Adrenal gland (tissue), 12 donors: ENCODE results near the gene OPN4. TPM values are rescaled to one million over a fixed set of nuclear protein-coding genes. Genes with fewer than 3 reads are reported as not detected.

Source experiments
- DNase-seq, 7 donors: peaks; one replicate each; pipeline ENCODE4 v3.0.0-alpha.2; 2019 to 2020
- H3K27ac ChIP-seq, 5 donors: fragments of 200-600 bp; sonication (generic) in 4 of 5; 1 replicate in 3 of 5; 2 replicates in 2 of 5; pipeline versions ENCODE4 v1.5.1 to v1.8.0; 2016 to 2020; ENCODE audit warnings: mild to moderate bottlenecking in 1 of 5
- H3K27me3 ChIP-seq: fragments of 200-600 bp; 2 replicates; pipeline ENCODE4 v1.8.0; 2021
- H3K36me3 ChIP-seq, 2 donors: fragments of 200-600 bp; replicated peaks in 1 of 2; 1 replicate in 1 of 2; 2 replicates in 1 of 2; pipeline versions ENCODE4 v1.5.1 to v1.8.0; 2018 to 2022
- H3K4me1 ChIP-seq, 2 donors: fragments of 200-600 bp; replicated peaks in 1 of 2; 1 replicate in 1 of 2; 2 replicates in 1 of 2; pipeline versions ENCODE4 v1.5.1 to v1.8.0; 2018 to 2021
- H3K4me3 ChIP-seq, 4 donors: fragments of 200-600 bp; sonication (generic) in 3 of 4; one replicate each; pipeline ENCODE4 v1.5.1; 2016 to 2018
- H3K9me3 ChIP-seq, 3 donors: fragments of 200-600 bp; sonication (generic) in 1 of 3; replicated peaks in 1 of 3; 1 replicate in 2 of 3; 2 replicates in 1 of 3; pipeline versions ENCODE4 v1.5.1 to v1.8.0; 2016 to 2021
- POLR2A ChIP-seq, 2 donors: fragments of 450-650 bp; IDR thresholded peaks; one replicate each; pipeline ENCODE4 v1.6.1; 2017; ENCODE audit warnings: antibody characterized with exemption in 2 of 2, mild to moderate bottlenecking in 2 of 2, moderate library complexity in 1 of 2
- WGBS, 4 donors: extraction: QIAGEN DNeasy Blood & Tissue Kit in 2 of 4; methylation state at CpG; one replicate each; pipeline versions ENCODE4 v1.1.5 to v1.1.7; 2013 to 2017; 5-methylcytosine and 5-hydroxymethylcytosine counted together
- intact Hi-C, 2 donors: fragments of 100-400 bp; cut with DNase I; formaldehyde crosslinking; loops; one replicate each; pipeline versions ENCODE4 v1.14.1 to v1.15.0; 2022 to 2023
- polyA plus RNA-seq, 3 donors: library from polyadenylated mRNA; stranded (reverse); fragments of 200-250 nt in 2 of 3; fragments of 350-450 nt in 1 of 3; fragmentation: Illumina TruSeq in 1 of 3; extraction: RNeasy Lipid Tissue Mini Kit (QIAGEN cat#74804) in 1 of 3; gene quantifications; one replicate each; pipeline ENCODE4 v1.2.3, GENCODE V29; 2013 to 2014
- total RNA-seq, 9 donors: library from RNA; depleted of rRNA in 4 of 9; stranded (reverse); fragments of >200 nt in 4 of 9; fragments of 120-200 nt in 1 of 9; fragmentation: NEBNext Ultra II Directional in 1 of 9; extraction: Animal tissue kit (Norgen Biotek cat#: 25700) in 1 of 9; gene quantifications; one replicate each; pipeline versions ENCODE4 v1.1.0 to v1.2.4, GENCODE V29; 2013 to 2023
- TF ChIP-seq, protein P1 (sequence below), 6 experiments: fragments of 450-650 bp in 4 of 6; fragments of 200-600 bp in 2 of 6; sonication (generic) in 1 of 6; IDR thresholded peaks; 1 replicate in 5 of 6; 2 replicates in 1 of 6; pipeline versions ENCODE4 v1.5.1 to v1.8.0; 2016 to 2021; ENCODE audit warnings: antibody characterized with exemption in 6 of 6, mild to moderate bottlenecking in 2 of 6, moderate library complexity in 1 of 6
- donor health status: healthy with polysubstance abuse.
- donor health status: Bipolar disorder and iron deficiency.
- donor health status: DM: yes; HTN: yes; CAD: no.
- donor health status: DM: no; HTN: no; CAD: no.
- donor health status: DM: no; HTN: no; CAD: no.
- donor health status: DM: yes; HTN: yes; CAD: no.

Gene OPN4
- total and polyA plus RNA-seq, 12 donors = 0.28 to 1.2 (median 0.30) TPM; not detected in 7

DNA sequence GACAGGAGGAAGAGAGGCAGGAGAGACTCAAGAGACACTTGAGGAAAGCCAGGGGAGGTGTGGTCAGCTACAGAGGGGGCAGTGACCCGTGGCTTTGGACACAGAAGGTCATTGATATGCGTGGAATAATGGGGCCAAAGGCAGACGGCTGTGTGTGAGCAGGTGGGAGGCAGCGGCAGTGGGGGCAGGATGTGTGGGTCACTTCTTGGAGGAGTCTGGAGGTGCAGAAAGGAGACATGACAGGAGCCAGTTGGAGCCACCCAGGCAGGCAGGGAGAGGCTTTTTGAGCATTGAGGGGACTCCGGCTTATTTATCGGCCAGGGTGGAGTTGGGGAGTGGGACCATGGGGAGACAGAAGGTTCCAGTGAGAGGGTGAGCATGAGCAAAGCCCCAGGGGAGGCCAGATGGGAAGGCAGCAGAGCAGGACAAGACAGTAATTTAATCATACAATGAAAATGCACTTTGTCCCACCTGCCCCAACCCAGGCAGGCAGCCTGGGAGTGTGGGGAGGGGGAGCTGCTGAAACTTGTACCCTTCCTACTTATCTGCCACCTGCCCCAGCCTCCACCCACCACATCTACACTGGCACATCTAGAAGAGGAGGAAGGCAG, 19.0 kb downstream of the OPN4 start:
- H3K9me3 ChIP-seq = no peaks in the 10 kb centered on the region
- 75 to 86% (median 81%) methylated on average over 6 of the region's 6 CpGs for WGBS, 4 donors
- intact Hi-C loops = no loop called here
- H3K36me3 ChIP-seq = no peaks in the 10 kb centered on the region
- TF ChIP-seq, protein P1, sequence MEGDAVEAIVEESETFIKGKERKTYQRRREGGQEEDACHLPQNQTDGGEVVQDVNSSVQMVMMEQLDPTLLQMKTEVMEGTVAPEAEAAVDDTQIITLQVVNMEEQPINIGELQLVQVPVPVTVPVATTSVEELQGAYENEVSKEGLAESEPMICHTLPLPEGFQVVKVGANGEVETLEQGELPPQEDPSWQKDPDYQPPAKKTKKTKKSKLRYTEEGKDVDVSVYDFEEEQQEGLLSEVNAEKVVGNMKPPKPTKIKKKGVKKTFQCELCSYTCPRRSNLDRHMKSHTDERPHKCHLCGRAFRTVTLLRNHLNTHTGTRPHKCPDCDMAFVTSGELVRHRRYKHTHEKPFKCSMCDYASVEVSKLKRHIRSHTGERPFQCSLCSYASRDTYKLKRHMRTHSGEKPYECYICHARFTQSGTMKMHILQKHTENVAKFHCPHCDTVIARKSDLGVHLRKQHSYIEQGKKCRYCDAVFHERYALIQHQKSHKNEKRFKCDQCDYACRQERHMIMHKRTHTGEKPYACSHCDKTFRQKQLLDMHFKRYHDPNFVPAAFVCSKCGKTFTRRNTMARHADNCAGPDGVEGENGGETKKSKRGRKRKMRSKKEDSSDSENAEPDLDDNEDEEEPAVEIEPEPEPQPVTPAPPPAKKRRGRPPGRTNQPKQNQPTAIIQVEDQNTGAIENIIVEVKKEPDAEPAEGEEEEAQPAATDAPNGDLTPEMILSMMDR (IDR thresholded peaks at IDR 0.05) = no peak
- no peak for TF ChIP-seq POLR2A (IDR thresholded peaks at IDR 0.05)
- no peak for DNase-seq
- peaks cover 9 to 12% of the 10 kb centered on the region in 2 donors for H3K4me1 ChIP-seq
- no peak overlapping the region for H3K4me3 ChIP-seq
- H3K27me3 ChIP-seq = no peaks in the 10 kb centered on the region
- H3K27ac ChIP-seq = no peak overlapping the region

DNA sequence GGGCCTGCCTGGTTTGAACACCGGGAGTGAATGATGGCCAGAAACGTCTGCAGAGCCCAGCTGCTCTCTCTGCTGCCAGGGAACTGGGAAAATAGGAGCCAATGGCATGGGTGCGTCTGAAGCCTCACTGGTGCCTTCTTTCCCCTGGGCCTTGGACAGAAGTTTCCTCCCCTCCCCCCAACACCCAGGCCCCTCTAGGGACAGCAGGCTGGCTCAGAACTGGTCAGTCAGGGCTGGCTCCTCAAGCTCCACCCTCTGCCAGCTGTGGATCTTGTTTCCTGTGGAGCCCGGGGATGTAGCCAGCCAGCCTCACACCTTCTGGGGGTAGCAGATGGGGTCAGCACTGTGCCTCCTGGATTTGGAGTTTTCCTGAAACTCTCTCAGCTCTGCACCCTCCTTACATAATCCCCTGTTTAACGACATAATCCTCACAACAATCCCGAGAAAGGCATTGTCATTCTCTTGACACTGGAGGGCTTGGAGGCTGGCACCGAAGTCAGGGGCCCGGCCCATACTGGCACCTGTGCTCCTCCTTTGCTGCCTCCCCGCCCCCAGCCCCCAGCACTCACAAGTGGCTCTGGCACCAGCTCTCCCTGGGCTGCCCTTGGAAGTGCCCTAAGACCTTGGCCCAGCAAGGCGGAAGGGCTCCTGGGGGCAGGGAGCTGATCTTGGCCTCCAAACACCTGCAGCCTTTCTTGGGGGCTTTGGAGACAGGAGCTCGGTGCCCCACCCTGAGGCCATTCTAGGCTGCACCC, 19.7 kb downstream of the OPN4 start:
- Histone ChIP-seq H3K4me1 (peaks cover 9 to 12% of the 10 kb centered on the region in 2 donors), H3K27ac (no peak overlapping the region), H3K27me3 (no peaks in the 10 kb centered on the region), H3K9me3 (no peaks in the 10 kb centered on the region), H3K36me3 (no peaks in the 10 kb centered on the region), H3K4me3 (no peak overlapping the region)
- TF ChIP-seq, protein P1 (IDR thresholded peaks at IDR 0.05) = no peak
- no peak for TF ChIP-seq POLR2A (IDR thresholded peaks at IDR 0.05)
- intact Hi-C loops = no loop called here
- WGBS, 4 donors = 51 to 72% (median 66%) methylated on average over 11 of the region's 11 CpGs
- DNase-seq = no peak

DNA sequence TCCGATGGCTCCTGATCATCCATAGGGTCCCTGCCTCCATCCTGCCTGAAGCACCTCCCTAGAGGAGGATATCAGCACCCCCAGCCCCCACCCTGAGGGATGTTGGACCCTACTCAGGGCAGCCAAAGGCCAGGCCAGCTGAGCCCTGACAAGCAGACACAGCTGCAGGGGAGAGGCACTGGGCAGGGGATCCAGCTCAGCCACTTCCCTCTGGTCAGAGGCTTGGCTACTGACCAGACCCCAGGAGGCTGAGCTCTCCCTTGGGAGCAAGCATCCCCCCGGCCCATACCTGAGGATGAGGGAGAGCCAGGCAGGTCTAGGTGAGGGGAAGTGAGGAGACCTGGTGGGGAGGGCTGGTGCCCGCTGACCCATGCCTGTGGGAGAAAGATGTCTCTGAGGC, 20.6 kb downstream of the OPN4 start:
- H3K36me3 ChIP-seq = no peaks in the 10 kb centered on the region
- DNase-seq = no peak
- H3K27me3 ChIP-seq = no peaks in the 10 kb centered on the region
- 82 to 92% (median 87%) methylated on average over 2 to 3 of the region's 3 CpGs; no CpG with 5 or more reads in 1 of the 4 donors for WGBS, 4 donors
- peaks cover 9 to 12% of the 10 kb centered on the region in 2 donors for H3K4me1 ChIP-seq
- no peak overlapping the region for H3K27ac ChIP-seq
- H3K4me3 ChIP-seq = no peak overlapping the region
- intact Hi-C loops = no loop called here
- no peak for TF ChIP-seq POLR2A (IDR thresholded peaks at IDR 0.05)
- TF ChIP-seq, protein P1 (IDR thresholded peaks at IDR 0.05) = no peak
- no peaks in the 10 kb centered on the region for H3K9me3 ChIP-seq

DNA sequence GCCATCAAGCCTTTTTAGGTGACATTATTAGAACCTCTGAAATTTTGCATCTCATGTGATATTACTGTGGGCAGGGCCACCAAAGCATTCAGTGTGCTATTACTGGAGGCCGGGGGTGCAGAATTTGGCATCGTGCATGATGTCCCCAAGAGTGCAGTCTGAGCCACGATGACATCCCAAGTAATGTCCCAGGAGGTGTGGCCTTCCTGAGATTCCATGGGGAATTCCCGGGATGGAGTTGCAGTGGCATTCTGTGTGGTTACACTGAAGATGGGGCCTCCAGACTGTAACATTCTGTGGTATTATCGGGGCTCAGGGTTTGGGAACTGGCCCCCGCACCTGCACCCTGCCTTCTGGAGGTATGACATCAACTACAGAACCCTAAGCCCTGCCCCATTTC, 23.0 kb downstream of the OPN4 start:
- 80 to 85% (median 83%) methylated on average over 1 to 6 of the region's 6 CpGs for WGBS, 4 donors
- Histone ChIP-seq H3K4me1 (peaks cover 5 to 8% of the 10 kb centered on the region in 2 donors), H3K4me3 (no peak overlapping the region), H3K36me3 (no peaks in the 10 kb centered on the region), H3K27me3 (no peaks in the 10 kb centered on the region), H3K9me3 (no peaks in the 10 kb centered on the region), H3K27ac (no peak overlapping the region)
- TF ChIP-seq POLR2A (IDR thresholded peaks at IDR 0.05) = no peak
- TF ChIP-seq, protein P1 (IDR thresholded peaks at IDR 0.05) = no peak
- DNase-seq = no peak
- intact Hi-C loops = no loop called here
